Transverse colon (tissue), 4 donors: Measurements from ENCODE around the gene USP50.

Experiments used
- CTCF ChIP-seq, 5 experiments: fragments of 200-600 bp in 3 of 5; fragments of 450-650 bp in 2 of 5; sonication (generic) in 3 of 5; IDR thresholded peaks; 1 replicate in 2 of 5; 2 replicates in 3 of 5; pipeline ENCODE4 v1.5.1; 2016 to 2017; ENCODE audit warnings: antibody characterized with exemption in 5 of 5, inconsistent platforms in 3 of 5, mild to moderate bottlenecking in 2 of 5, moderate library complexity in 1 of 5
- EP300 ChIP-seq: sonication (generic); formaldehyde crosslinking; IDR thresholded peaks from one replicate; pipeline ENCODE4 v1.6.1; 2017; ENCODE audit warnings: antibody characterized with exemption, low read depth
- POLR2A ChIP-seq: fragments of 450-650 bp; IDR thresholded peaks from one replicate; pipeline ENCODE4 v1.6.1; 2016; ENCODE audit warnings: antibody characterized with exemption, mild to moderate bottlenecking, moderate library complexity
- POLR2AphosphoS5 ChIP-seq, 3 donors: sonication (generic); formaldehyde crosslinking; IDR thresholded peaks; one replicate each; pipeline ENCODE4 v1.6.1; 2016; ENCODE audit warnings: antibody characterized with exemption in 3 of 3

- no peak for TF ChIP-seq POLR2A
- no peak for TF ChIP-seq POLR2AphosphoS5 (IDR thresholded peaks at IDR 0.05)
- TF ChIP-seq CTCF (IDR thresholded peaks at IDR 0.05) = no peak
- TF ChIP-seq EP300 = no peak
Observed at GRCh38 chr15:50503144-50503543, 43.3 kb downstream of the USP50 start.
